ENCODE results near the gene SRP14.
A peak's percentile ranks its signal among the peaks of the same experiment; 100 is the strongest.

SRP14 gene, protein sequence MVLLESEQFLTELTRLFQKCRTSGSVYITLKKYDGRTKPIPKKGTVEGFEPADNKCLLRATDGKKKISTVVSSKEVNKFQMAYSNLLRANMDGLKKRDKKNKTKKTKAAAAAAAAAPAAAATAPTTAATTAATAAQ

GRCh38 chr15:40038638-40039543 lies at the start of gene SRP14:
Gene SRP14 (minus strand): TSS chr15:40039181. CDS start chr15:40039116, 65 bp downstream.
- peak; percentile 96 for ATAC-seq (replicated peaks; ENCODE audit: extremely low read depth, poor library complexity, severe bottlenecking)
- no peaks in the 10 kb centered on the region for H3K27me3 Mint-ChIP-seq
- H3K27ac Mint-ChIP-seq (ENCODE audit: low read depth), result peak within 1 kb of the TSS; percentile 98
- H3K36me3 Mint-ChIP-seq (ENCODE audit: insufficient read depth), result peaks cover 41% of the 10 kb centered on the region
- no peaks in the 10 kb centered on the region for H3K9me3 Mint-ChIP-seq
- H3K4me1 Mint-ChIP-seq, result peaks cover 40% of the 10 kb centered on the region
- peak within 1 kb of the TSS; percentile 100 for H3K4me3 Mint-ChIP-seq
- DNase-seq (ENCODE audit: low spot score in 2 of 2), result peak; percentile 78 to 88

DNA sequence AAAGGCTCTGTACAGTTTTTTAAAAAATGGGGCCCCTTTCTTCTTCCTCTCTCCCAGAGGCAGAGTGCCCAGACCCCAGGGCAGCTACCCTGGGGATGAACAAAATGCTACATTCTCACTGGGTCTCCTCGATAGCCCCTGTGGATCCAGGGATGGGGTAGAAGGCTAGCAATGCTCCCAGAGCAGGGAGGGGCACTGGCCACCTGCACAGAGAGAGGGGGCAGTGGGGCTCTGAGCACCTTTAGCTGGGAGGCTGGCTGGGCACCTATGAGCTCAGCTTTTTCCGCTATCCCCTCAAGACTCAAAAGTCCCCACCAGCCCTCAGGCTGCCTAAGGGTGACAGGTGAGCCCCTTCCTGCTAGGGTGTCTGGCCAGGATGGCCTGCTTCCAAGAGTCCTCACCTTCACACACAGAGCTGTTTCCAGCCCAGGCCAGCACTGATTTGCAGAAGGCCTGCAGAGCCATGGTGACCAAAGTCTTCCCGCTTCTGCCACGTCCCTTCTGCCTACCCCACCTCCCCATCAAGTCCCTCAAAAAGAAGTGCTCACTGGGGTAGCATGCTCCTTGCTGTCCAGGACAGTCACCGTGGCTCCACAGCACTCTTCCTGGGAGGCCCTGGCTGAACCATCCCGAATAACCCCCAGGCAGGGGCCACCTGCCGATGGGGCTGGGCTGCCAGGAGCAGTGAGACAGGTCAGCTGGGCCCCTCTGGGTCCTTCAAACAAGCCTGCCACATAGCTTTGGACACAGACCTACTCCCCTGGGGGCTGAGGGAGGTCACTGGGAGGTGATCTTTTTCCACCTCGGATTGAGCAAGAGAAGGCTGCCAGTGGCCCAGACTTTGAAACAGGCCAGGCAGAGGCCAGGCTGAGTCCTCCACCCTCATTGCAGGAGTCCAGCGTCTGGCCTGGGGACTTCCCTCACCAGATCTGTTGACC lies 49.3 kb upstream of the SRP14 start:
- Mint-ChIP-seq H3K4me1 (no peaks in the 10 kb centered on the region), H3K27ac (ENCODE audit: low read depth) (no peak overlapping the region), H3K36me3 (ENCODE audit: insufficient read depth) (peaks cover 7% of the 10 kb centered on the region), H3K4me3 (no peak overlapping the region), H3K9me3 (no peaks in the 10 kb centered on the region), H3K27me3 (peaks cover 19% of the 10 kb centered on the region)
- ATAC-seq (replicated peaks; ENCODE audit: extremely low read depth, poor library complexity, severe bottlenecking), result no peak
- no peak for DNase-seq (ENCODE audit: low spot score in 2 of 2)

DNA sequence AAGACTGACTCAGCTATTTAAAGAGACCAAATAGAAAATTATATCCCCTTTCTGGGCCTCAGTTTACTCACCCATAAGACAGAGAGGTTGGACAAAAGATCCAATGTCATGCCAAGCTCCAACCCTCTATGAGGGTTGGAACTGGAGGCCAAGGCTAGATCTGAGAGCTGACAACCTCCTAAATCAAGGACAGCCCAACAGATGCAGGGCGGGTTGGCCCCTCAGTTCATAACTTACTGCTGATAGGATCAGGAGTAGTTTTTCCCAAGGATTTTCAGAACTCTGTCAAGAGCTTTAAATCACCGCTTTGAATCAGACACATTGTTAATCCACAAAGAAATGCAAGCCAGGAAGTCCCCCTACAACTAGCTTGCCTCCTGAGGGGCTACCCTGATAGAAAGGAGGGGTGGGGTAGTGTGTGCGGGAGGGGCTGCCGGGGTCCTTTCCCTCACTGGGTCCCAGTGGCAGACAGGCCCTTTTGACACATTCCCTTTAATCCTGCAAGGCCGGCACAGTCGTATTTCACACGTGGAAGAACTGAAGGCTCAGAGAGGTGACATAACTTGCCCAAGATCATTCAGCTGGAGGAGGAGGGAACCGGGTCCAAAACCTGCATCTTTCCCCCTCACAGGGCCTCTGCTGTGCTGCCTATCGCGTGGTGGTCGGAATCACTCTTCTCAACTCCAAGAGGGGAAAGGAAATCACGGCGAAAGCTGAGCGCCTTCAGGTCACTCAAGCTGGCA lies 48.3 kb upstream of the SRP14 start:
- H3K9me3 Mint-ChIP-seq, result no peaks in the 10 kb centered on the region
- no peaks in the 10 kb centered on the region for H3K4me1 Mint-ChIP-seq
- peaks cover 8% of the 10 kb centered on the region for H3K36me3 Mint-ChIP-seq (ENCODE audit: insufficient read depth)
- ATAC-seq (replicated peaks; ENCODE audit: extremely low read depth, poor library complexity, severe bottlenecking) (no peak), DNase-seq (ENCODE audit: low spot score in 2 of 2) (no peak)
- H3K27ac Mint-ChIP-seq (ENCODE audit: low read depth), result no peak overlapping the region
- no peak overlapping the region for H3K4me3 Mint-ChIP-seq
- H3K27me3 Mint-ChIP-seq, result peaks cover 25% of the 10 kb centered on the region

DNA sequence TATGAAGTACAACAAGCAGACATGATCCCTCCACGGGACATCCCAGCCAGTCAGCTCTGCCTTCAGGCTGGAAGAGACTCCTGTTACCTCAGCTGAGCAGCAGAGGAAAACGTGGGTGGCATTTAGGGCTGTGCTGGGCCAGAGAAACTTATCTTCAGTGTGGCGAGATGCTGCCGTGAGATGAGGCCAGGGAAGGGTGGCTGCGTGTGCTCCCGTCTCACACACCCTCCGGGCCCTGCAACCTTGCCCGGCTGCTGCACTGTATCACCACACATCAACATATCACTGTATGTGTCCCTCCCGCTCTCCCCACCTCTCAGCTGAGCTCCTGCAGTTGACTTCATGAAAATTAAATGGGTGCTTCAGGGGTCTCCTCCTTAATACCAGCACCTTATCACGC lies 46.3 kb upstream of the SRP14 start:
- Mint-ChIP-seq H3K27me3 (peaks cover 34% of the 10 kb centered on the region), H3K27ac (ENCODE audit: low read depth) (no peak overlapping the region), H3K4me3 (no peak overlapping the region), H3K9me3 (no peaks in the 10 kb centered on the region), H3K36me3 (ENCODE audit: insufficient read depth) (peaks cover 6% of the 10 kb centered on the region), H3K4me1 (peaks cover 6% of the 10 kb centered on the region)
- no peak for DNase-seq (ENCODE audit: low spot score in 2 of 2)
- ATAC-seq (replicated peaks; ENCODE audit: extremely low read depth, poor library complexity, severe bottlenecking), result no peak

GRCh38 chr15:40084650-40085049 lies 45.7 kb upstream of the SRP14 start:
- peaks cover 34% of the 10 kb centered on the region for H3K27me3 Mint-ChIP-seq
- DNase-seq (ENCODE audit: low spot score in 2 of 2) (no peak), ATAC-seq (replicated peaks; ENCODE audit: extremely low read depth, poor library complexity, severe bottlenecking) (no peak)

DNA sequence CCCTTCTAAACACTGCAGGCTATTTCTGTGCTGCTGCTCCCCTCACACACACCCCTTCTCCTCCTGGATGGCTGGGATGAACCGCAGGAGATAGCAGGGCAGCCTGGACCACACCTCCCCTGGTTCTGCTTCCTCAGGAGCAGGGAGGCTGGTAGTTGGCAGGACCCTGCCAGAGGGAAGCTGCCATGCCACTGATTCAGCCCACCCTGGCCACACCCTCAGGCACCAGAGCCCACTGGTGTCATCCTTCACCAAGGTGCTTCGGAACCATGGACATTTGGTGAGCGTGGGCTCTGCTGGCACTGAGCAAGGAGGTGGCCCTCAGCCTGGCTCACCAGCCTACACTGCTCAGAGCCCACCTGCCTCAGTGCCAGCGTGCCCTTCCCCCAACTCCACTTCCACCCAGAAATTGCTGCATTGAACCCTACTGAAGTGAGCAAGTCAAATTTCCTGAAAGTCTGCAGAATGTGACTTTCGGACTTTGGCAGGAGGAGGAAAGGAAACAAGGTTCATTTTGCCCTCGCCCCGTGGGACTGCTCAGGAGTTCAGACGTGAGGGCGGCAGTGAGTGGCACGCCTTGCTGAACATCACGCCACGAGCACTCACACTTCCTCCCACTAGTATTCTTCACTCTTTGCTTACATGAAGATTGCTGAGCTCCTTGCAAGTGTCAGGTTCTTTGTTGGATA lies 43.4 kb upstream of the SRP14 start:
- no peak for DNase-seq (ENCODE audit: low spot score in 2 of 2)
- Mint-ChIP-seq H3K36me3 (ENCODE audit: insufficient read depth) (peaks cover 4% of the 10 kb centered on the region), H3K27me3 (peaks cover 34% of the 10 kb centered on the region), H3K4me3 (no peak overlapping the region), H3K27ac (ENCODE audit: low read depth) (no peak overlapping the region), H3K9me3 (no peaks in the 10 kb centered on the region), H3K4me1 (peaks cover 6% of the 10 kb centered on the region)
- ATAC-seq (replicated peaks; ENCODE audit: extremely low read depth, poor library complexity, severe bottlenecking), result no peak

More at GRCh38 chr15:40084650-40085049, 45.7 kb upstream of the SRP14 start:
- Mint-ChIP-seq H3K4me1 (peaks cover 6% of the 10 kb centered on the region), H3K4me3 (no peak overlapping the region), H3K36me3 (ENCODE audit: insufficient read depth) (peaks cover 6% of the 10 kb centered on the region), H3K9me3 (no peaks in the 10 kb centered on the region), H3K27ac (ENCODE audit: low read depth) (no peak overlapping the region)

GRCh38 chr15:40081691-40082194 lies 42.8 kb upstream of the SRP14 start:
- peaks cover 34% of the 10 kb centered on the region for H3K27me3 Mint-ChIP-seq
- DNase-seq (ENCODE audit: low spot score in 2 of 2) (no peak), ATAC-seq (replicated peaks; ENCODE audit: extremely low read depth, poor library complexity, severe bottlenecking) (no peak)
- H3K4me3 Mint-ChIP-seq, result peak overlapping the region; percentile 25
- peaks cover 6% of the 10 kb centered on the region for H3K4me1 Mint-ChIP-seq
- no peaks in the 10 kb centered on the region for H3K9me3 Mint-ChIP-seq
- H3K36me3 Mint-ChIP-seq (ENCODE audit: insufficient read depth), result peaks cover 4% of the 10 kb centered on the region
- H3K27ac Mint-ChIP-seq (ENCODE audit: low read depth), result no peak overlapping the region

GRCh38 chr15:40080847-40081246 lies 41.9 kb upstream of the SRP14 start:
- H3K27me3 Mint-ChIP-seq, result peaks cover 34% of the 10 kb centered on the region
- H3K9me3 Mint-ChIP-seq, result no peaks in the 10 kb centered on the region
- ATAC-seq (replicated peaks; ENCODE audit: extremely low read depth, poor library complexity, severe bottlenecking), result no peak
- H3K4me3 Mint-ChIP-seq, result no peak overlapping the region
- DNase-seq (ENCODE audit: low spot score in 2 of 2), result no peak
- peaks cover 6% of the 10 kb centered on the region for H3K4me1 Mint-ChIP-seq
- H3K27ac Mint-ChIP-seq (ENCODE audit: low read depth), result no peak overlapping the region
- H3K36me3 Mint-ChIP-seq (ENCODE audit: insufficient read depth), result peaks cover 4% of the 10 kb centered on the region

DNA sequence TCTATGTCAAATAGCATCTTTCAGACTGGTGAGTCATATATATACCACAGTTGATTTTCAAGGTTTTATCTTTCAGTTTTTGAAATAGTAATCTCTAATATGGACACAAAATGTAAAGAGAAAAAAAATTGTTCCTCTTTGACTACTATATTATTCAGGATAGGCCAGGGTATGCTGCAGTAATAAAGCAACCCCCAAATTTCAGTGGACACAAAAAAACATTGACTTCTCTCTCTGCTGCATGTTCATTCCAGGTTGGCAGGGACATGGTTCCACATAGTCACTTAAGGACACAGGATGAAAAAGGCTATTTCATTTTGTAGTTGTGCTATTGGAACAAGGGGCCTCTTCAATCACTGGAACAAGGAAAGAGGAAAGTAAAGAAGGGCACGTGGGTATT lies 41.1 kb upstream of the SRP14 start:
- H3K4me3 Mint-ChIP-seq, result no peak overlapping the region
- no peak for DNase-seq (ENCODE audit: low spot score in 2 of 2)
- peaks cover 33% of the 10 kb centered on the region for H3K27me3 Mint-ChIP-seq
- peaks cover 4% of the 10 kb centered on the region for H3K36me3 Mint-ChIP-seq (ENCODE audit: insufficient read depth)
- ATAC-seq (replicated peaks; ENCODE audit: extremely low read depth, poor library complexity, severe bottlenecking), result no peak
- peaks cover 6% of the 10 kb centered on the region for H3K4me1 Mint-ChIP-seq
- no peak overlapping the region for H3K27ac Mint-ChIP-seq (ENCODE audit: low read depth)
- H3K9me3 Mint-ChIP-seq, result no peaks in the 10 kb centered on the region

GRCh38 chr15:40079456-40079855 lies 40.5 kb upstream of the SRP14 start:
- no peaks in the 10 kb centered on the region for H3K9me3 Mint-ChIP-seq
- no peak overlapping the region for H3K4me3 Mint-ChIP-seq
- DNase-seq (ENCODE audit: low spot score in 2 of 2), result no peak
- H3K36me3 Mint-ChIP-seq (ENCODE audit: insufficient read depth), result peaks cover 4% of the 10 kb centered on the region
- no peak overlapping the region for H3K27ac Mint-ChIP-seq (ENCODE audit: low read depth)
- peaks cover 27% of the 10 kb centered on the region for H3K27me3 Mint-ChIP-seq
- peaks cover 8% of the 10 kb centered on the region for H3K4me1 Mint-ChIP-seq
- no peak for ATAC-seq (replicated peaks; ENCODE audit: extremely low read depth, poor library complexity, severe bottlenecking)

- Mint-ChIP-seq H3K9me3 (no peaks in the 10 kb centered on the region), H3K36me3 (ENCODE audit: insufficient read depth) (no peaks in the 10 kb centered on the region), H3K4me1 (peaks cover 13% of the 10 kb centered on the region), H3K4me3 (no peak overlapping the region), H3K27me3 (no peaks in the 10 kb centered on the region), H3K27ac (ENCODE audit: low read depth) (no peak overlapping the region)
- ATAC-seq (replicated peaks; ENCODE audit: extremely low read depth, poor library complexity, severe bottlenecking) (no peak), DNase-seq (ENCODE audit: low spot score in 2 of 2) (no peak)
Measured at GRCh38 chr15:40075298-40076044, 36.5 kb upstream of the SRP14 start.
